WTC11 (cell line): Measurements from ENCODE around the gene SLC9A9.

Source experiments
- FOXK1 ChIP-seq: sonication (generic); formaldehyde crosslinking; IDR thresholded peaks from 2 replicates; pipeline ENCODE4 v1.8.0; 2022; ENCODE audit warnings: mild to moderate bottlenecking, moderate library complexity, missing genetic modification reagents
- GABPB1 ChIP-seq: sonication (generic); formaldehyde crosslinking; IDR thresholded peaks from 2 replicates; pipeline ENCODE4 v1.8.1; 2023; ENCODE audit warnings: mild to moderate bottlenecking, missing genetic modification reagents
- TEAD4 ChIP-seq: sonication (generic); formaldehyde crosslinking; IDR thresholded peaks from 2 replicates; pipeline ENCODE4 v1.8.0; 2022; ENCODE audit warnings: mild to moderate bottlenecking, missing genetic modification reagents
- TF ChIP-seq, protein P1 (sequence below): fragments of 200-600 bp; IDR thresholded peaks from 2 replicates; pipeline ENCODE4 v1.8.0; 2022; ENCODE audit warnings: antibody characterized with exemption
- TF ChIP-seq, protein P2 (sequence below): sonication (generic); formaldehyde crosslinking; conservative IDR thresholded peaks from 2 replicates; pipeline ENCODE4 v1.8.1; 2022; ENCODE audit warnings: mild to moderate bottlenecking, missing genetic modification reagents
- TF ChIP-seq, protein P3 (sequence below): sonication (generic); formaldehyde crosslinking; IDR thresholded peaks from 2 replicates; pipeline ENCODE4 v1.8.0; 2022; ENCODE audit warnings: mild to moderate bottlenecking, missing genetic modification reagents
- TF ChIP-seq, protein P4 (sequence below): sonication (generic); formaldehyde crosslinking; IDR thresholded peaks from 2 replicates; pipeline ENCODE4 v1.8.1; 2023; ENCODE audit warnings: mild to moderate bottlenecking, missing genetic modification reagents, moderate library complexity
- TF ChIP-seq, protein P5 (sequence below): sonication (generic); formaldehyde crosslinking; conservative IDR thresholded peaks from 2 replicates; pipeline ENCODE4 v1.8.1; 2023; ENCODE audit warnings: mild to moderate bottlenecking, low read depth, missing genetic modification reagents, moderate library complexity
- TF ChIP-seq, protein P6 (sequence below): fragments of 250-450 bp; sonication (Bioruptor Pico); IDR thresholded peaks from 2 replicates; pipeline ENCODE4 v1.9.0; 2021; ENCODE audit warnings: mild to moderate bottlenecking

DNA sequence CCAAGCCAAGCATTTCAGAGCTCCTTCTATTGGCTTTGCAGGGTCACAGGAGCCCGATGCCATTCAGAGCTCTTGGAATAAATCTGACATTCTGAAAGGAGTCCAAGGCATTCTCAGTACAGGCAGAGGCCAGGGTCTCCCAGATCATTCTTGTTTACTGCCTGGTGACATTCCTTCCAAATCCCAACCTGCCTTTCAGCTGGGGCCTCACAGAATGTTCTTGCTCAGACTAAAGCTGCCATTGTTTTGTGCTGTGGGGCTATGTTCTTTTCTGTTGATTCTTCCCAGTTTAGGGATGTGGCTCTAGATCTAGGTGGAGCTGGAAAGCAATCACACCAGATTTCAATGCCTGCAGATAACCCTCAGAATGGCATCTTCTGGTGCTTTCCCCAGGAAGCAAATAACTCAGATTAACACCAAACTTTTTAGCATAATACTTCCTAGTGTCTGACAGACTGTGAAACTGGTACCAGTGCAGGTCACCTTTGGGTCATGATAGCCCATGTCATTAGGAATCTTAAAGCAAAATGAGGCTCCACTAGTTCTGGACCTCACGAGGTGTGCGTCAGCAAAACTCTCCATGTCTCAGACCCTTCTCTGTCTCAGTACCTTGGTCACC lies 561.8 kb downstream of the SLC9A9 start:
- TF ChIP-seq, protein P1, sequence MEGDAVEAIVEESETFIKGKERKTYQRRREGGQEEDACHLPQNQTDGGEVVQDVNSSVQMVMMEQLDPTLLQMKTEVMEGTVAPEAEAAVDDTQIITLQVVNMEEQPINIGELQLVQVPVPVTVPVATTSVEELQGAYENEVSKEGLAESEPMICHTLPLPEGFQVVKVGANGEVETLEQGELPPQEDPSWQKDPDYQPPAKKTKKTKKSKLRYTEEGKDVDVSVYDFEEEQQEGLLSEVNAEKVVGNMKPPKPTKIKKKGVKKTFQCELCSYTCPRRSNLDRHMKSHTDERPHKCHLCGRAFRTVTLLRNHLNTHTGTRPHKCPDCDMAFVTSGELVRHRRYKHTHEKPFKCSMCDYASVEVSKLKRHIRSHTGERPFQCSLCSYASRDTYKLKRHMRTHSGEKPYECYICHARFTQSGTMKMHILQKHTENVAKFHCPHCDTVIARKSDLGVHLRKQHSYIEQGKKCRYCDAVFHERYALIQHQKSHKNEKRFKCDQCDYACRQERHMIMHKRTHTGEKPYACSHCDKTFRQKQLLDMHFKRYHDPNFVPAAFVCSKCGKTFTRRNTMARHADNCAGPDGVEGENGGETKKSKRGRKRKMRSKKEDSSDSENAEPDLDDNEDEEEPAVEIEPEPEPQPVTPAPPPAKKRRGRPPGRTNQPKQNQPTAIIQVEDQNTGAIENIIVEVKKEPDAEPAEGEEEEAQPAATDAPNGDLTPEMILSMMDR: no peak
- TF ChIP-seq FOXK1 (no peak), TEAD4 (no peak), GABPB1 (CRISPR knock-in tag) (no peak)
- TF ChIP-seq, protein P2, sequence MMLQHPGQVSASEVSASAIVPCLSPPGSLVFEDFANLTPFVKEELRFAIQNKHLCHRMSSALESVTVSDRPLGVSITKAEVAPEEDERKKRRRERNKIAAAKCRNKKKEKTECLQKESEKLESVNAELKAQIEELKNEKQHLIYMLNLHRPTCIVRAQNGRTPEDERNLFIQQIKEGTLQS (CRISPR knock-in tag): no peak
- TF ChIP-seq, protein P3, sequence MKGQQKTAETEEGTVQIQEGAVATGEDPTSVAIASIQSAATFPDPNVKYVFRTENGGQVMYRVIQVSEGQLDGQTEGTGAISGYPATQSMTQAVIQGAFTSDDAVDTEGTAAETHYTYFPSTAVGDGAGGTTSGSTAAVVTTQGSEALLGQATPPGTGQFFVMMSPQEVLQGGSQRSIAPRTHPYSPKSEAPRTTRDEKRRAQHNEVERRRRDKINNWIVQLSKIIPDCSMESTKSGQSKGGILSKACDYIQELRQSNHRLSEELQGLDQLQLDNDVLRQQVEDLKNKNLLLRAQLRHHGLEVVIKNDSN (CRISPR knock-in tag): no peak
- TF ChIP-seq, protein P4, sequence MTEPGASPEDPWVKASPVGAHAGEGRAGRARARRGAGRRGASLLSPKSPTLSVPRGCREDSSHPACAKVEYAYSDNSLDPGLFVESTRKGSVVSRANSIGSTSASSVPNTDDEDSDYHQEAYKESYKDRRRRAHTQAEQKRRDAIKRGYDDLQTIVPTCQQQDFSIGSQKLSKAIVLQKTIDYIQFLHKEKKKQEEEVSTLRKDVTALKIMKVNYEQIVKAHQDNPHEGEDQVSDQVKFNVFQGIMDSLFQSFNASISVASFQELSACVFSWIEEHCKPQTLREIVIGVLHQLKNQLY (CRISPR knock-in tag): no peak
- TF ChIP-seq, protein P5, sequence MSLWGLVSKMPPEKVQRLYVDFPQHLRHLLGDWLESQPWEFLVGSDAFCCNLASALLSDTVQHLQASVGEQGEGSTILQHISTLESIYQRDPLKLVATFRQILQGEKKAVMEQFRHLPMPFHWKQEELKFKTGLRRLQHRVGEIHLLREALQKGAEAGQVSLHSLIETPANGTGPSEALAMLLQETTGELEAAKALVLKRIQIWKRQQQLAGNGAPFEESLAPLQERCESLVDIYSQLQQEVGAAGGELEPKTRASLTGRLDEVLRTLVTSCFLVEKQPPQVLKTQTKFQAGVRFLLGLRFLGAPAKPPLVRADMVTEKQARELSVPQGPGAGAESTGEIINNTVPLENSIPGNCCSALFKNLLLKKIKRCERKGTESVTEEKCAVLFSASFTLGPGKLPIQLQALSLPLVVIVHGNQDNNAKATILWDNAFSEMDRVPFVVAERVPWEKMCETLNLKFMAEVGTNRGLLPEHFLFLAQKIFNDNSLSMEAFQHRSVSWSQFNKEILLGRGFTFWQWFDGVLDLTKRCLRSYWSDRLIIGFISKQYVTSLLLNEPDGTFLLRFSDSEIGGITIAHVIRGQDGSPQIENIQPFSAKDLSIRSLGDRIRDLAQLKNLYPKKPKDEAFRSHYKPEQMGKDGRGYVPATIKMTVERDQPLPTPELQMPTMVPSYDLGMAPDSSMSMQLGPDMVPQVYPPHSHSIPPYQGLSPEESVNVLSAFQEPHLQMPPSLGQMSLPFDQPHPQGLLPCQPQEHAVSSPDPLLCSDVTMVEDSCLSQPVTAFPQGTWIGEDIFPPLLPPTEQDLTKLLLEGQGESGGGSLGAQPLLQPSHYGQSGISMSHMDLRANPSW (CRISPR knock-in tag): no peak
- TF ChIP-seq, protein P6, sequence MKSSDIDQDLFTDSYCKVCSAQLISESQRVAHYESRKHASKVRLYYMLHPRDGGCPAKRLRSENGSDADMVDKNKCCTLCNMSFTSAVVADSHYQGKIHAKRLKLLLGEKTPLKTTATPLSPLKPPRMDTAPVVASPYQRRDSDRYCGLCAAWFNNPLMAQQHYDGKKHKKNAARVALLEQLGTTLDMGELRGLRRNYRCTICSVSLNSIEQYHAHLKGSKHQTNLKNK: no peak
